H9 (cell line): ENCODE data around the gene CSNK1G1. TPM values are rescaled to one million over a fixed set of nuclear protein-coding genes. Genes with fewer than 3 reads are reported as not detected.

Experiments used
- DNase-seq: peaks from one replicate; pipeline ENCODE4 v3.0.0-alpha.2; 2017
- H2AFZ ChIP-seq: one replicate; pipeline ENCODE4 v1.6.1; 2013; ENCODE audit warnings: mild to moderate bottlenecking, low read length, control low read depth, moderate library complexity
- H2AK5ac ChIP-seq: 2 replicates; pipeline ENCODE4 v1.6.1; 2013; ENCODE audit warnings: low read length, control low read depth, mixed read lengths; ENCODE audit not compliant: insufficient read length
- H2BK120ac ChIP-seq: one replicate; pipeline ENCODE4 v1.6.1; 2013; ENCODE audit warnings: low read depth, mild to moderate bottlenecking, low read length, control low read depth, inconsistent platforms; ENCODE audit not compliant: poor library complexity, severe bottlenecking
- H2BK12ac ChIP-seq: 2 replicates; pipeline ENCODE4 v1.6.1; 2013; ENCODE audit warnings: low read length, control low read depth, mixed read lengths, low read depth; ENCODE audit not compliant: insufficient read length
- H2BK15ac ChIP-seq: 2 replicates; pipeline ENCODE4 v1.6.1; 2013; ENCODE audit warnings: low read depth, low read length, control low read depth
- H2BK20ac ChIP-seq: one replicate; pipeline ENCODE4 v1.6.1; 2013; ENCODE audit warnings: low read depth, mild to moderate bottlenecking, low read length, control low read depth, inconsistent platforms; ENCODE audit not compliant: poor library complexity, severe bottlenecking
- H2BK5ac ChIP-seq: 2 replicates; pipeline ENCODE4 v1.6.1; 2013; ENCODE audit warnings: low read length, control low read depth, mixed read lengths; ENCODE audit not compliant: insufficient read length
- H3K14ac ChIP-seq: 2 replicates; pipeline ENCODE4 v1.6.1; 2013; ENCODE audit warnings: low read length, control low read depth; ENCODE audit not compliant: insufficient read depth
- H3K18ac ChIP-seq: 2 replicates; pipeline ENCODE4 v1.6.1; 2013; ENCODE audit warnings: low read depth, mild to moderate bottlenecking, mixed read lengths, low read length, control low read depth; ENCODE audit not compliant: insufficient read length
- H3K23ac ChIP-seq: 2 replicates; pipeline ENCODE4 v1.6.1; 2013; ENCODE audit warnings: low read length, control low read depth, mixed read lengths, low read depth; ENCODE audit not compliant: insufficient read length
- H3K23me2 ChIP-seq: 2 replicates; pipeline ENCODE4 v1.6.1; 2013; ENCODE audit warnings: low read depth, mild to moderate bottlenecking, mixed read lengths, low read length, control low read depth; ENCODE audit not compliant: insufficient read length, poor library complexity, severe bottlenecking
- H3K27ac ChIP-seq: 2 replicates; pipeline ENCODE4 v1.5.1; 2013; ENCODE audit warnings: low read length, control low read depth, mixed read lengths, low read depth; ENCODE audit not compliant: insufficient read length
- H3K27me3 ChIP-seq: 2 replicates; pipeline ENCODE4 v1.6.1; 2013; ENCODE audit warnings: low read length, control low read depth, inconsistent platforms; ENCODE audit not compliant: insufficient read depth
- H3K4ac ChIP-seq: 2 replicates; pipeline ENCODE4 v1.6.1; 2013; ENCODE audit warnings: low read depth, mild to moderate bottlenecking, control low read depth, inconsistent platforms, low read length, moderate library complexity
- H3K4me1 ChIP-seq: 2 replicates; pipeline ENCODE4 v1.6.1; 2013; ENCODE audit warnings: low read length, control low read depth, inconsistent platforms; ENCODE audit not compliant: insufficient read depth
- H3K4me2 ChIP-seq: 2 replicates; pipeline ENCODE4 v1.6.1; 2013; ENCODE audit warnings: low read length, control low read depth, mixed read lengths; ENCODE audit not compliant: insufficient read length, insufficient read depth
- H3K56ac ChIP-seq: 2 replicates; pipeline ENCODE4 v1.6.1; 2013; ENCODE audit warnings: low read depth, mild to moderate bottlenecking, mixed read lengths, low read length, control low read depth; ENCODE audit not compliant: insufficient read length
- H3K79me1 ChIP-seq: 2 replicates; pipeline ENCODE4 v1.6.1; 2013; ENCODE audit warnings: low read depth, mild to moderate bottlenecking, moderate library complexity, low read length, control low read depth, inconsistent platforms; ENCODE audit not compliant: insufficient read depth, poor library complexity, severe bottlenecking
- H3K79me2 ChIP-seq: 2 replicates; pipeline ENCODE4 v1.6.1; 2013; ENCODE audit warnings: low read length, control low read depth, inconsistent platforms; ENCODE audit not compliant: insufficient read depth
- H3K9ac ChIP-seq: 2 replicates; pipeline ENCODE4 v1.6.1; 2013; ENCODE audit warnings: low read length, control low read depth, mixed read lengths; ENCODE audit not compliant: insufficient read length; ENCODE audit errors: extremely low read depth
- H3K9me3 ChIP-seq: one replicate; pipeline ENCODE4 v1.6.1; 2013; ENCODE audit warnings: low read depth, low read length, inconsistent platforms; ENCODE audit not compliant: control insufficient read depth
- H3T11ph ChIP-seq: one replicate; pipeline ENCODE4 v1.6.1; 2013; ENCODE audit warnings: mild to moderate bottlenecking, low read length, control low read depth, inconsistent platforms
- H4K20me1 ChIP-seq: one replicate; pipeline ENCODE4 v1.6.1; 2013; ENCODE audit not compliant: control insufficient read depth, insufficient read length, insufficient read depth
- H4K5ac ChIP-seq: 2 replicates; pipeline ENCODE4 v1.6.1; 2013; ENCODE audit warnings: low read depth, mild to moderate bottlenecking, mixed read lengths, low read length, control low read depth; ENCODE audit not compliant: insufficient read length
- H4K8ac ChIP-seq: replicated peaks from 2 replicates; pipeline ENCODE4 v1.6.1; 2013; ENCODE audit warnings: low read length, control low read depth, mixed read lengths, low read depth; ENCODE audit not compliant: insufficient read length
- H4K91ac ChIP-seq: 2 replicates; pipeline ENCODE4 v1.6.1; 2013; ENCODE audit warnings: low read depth, mild to moderate bottlenecking, moderate library complexity, mixed read lengths, low read length, control low read depth; ENCODE audit not compliant: insufficient read length
- H3K27ac Mint-ChIP-seq, 3 experiments: 2 replicates in 2 of 3; 3 replicates in 1 of 3; pipeline ENCODE4 v1.8.0; 2020 to 2021; ENCODE audit warnings: mixed read lengths in 3 of 3, mild to moderate bottlenecking in 1 of 3, moderate library complexity in 1 of 3
- H3K27me3 Mint-ChIP-seq: 2 replicates; pipeline ENCODE4 v1.8.0; 2021; ENCODE audit warnings: low read depth, mild to moderate bottlenecking, moderate library complexity, mixed read lengths
- H3K36me3 Mint-ChIP-seq, 3 experiments: 2 replicates in 2 of 3; 3 replicates in 1 of 3; pipeline ENCODE4 v1.8.0; 2020 to 2021; ENCODE audit warnings: low read depth in 3 of 3, mixed read lengths in 3 of 3; ENCODE audit not compliant: insufficient read depth in 1 of 3
- H3K4me1 Mint-ChIP-seq, 2 experiments: 2 replicates each; pipeline ENCODE4 v1.8.0; 2020; ENCODE audit warnings: mixed read lengths in 2 of 2
- H3K4me3 Mint-ChIP-seq, 2 experiments: 2 replicates in 1 of 2; 3 replicates in 1 of 2; pipeline ENCODE4 v1.8.0; 2020 to 2021; ENCODE audit warnings: mild to moderate bottlenecking in 2 of 2, mixed read lengths in 2 of 2, moderate library complexity in 1 of 2
- H3K9me3 Mint-ChIP-seq, 2 experiments: 2 replicates in 1 of 2; 3 replicates in 1 of 2; pipeline ENCODE4 v1.8.0; 2020; ENCODE audit warnings: mild to moderate bottlenecking in 2 of 2, mixed read lengths in 2 of 2, moderate library complexity in 1 of 2
- CTCF ChIP-seq: fragments of 200-600 bp; sonication (generic); conservative IDR thresholded peaks from 3 replicates; pipeline ENCODE4 v1.8.0; 2021; ENCODE audit warnings: antibody characterized with exemption, mild to moderate bottlenecking
- WGBS: extraction: QIAGEN DNeasy Blood & Tissue Kit; methylation state at CpG from one replicate; pipeline ENCODE4 v1.1.7; 2013; ENCODE audit warnings: missing lambda C conversion rate, low lambda C conversion rate, mixed read lengths; ENCODE audit not compliant: insufficient read length; ENCODE audit errors: extremely low coverage; 5-methylcytosine and 5-hydroxymethylcytosine counted together
- total RNA-seq: library from RNA; stranded (reverse); gene quantifications from 2 replicates; pipeline ENCODE4 v1.2.1, GENCODE V29; 2021

The CSNK1G1 gene
- total RNA-seq, 1 experiment from 2014 or later: 17.1 TPM

- no peak overlapping the region for H3K56ac ChIP-seq
- H3K79me2 ChIP-seq: no peaks in the 10 kb centered on the region
- no peak overlapping the region for H2BK15ac ChIP-seq
- H2BK12ac ChIP-seq: no peak overlapping the region
- WGBS: no CpG with 5 or more reads among the region's 2 CpGs
- no peaks in the 10 kb centered on the region for H3K4me1 Mint-ChIP-seq
- H3K27me3 ChIP-seq: no peaks in the 10 kb centered on the region
- H4K20me1 ChIP-seq: no peaks in the 10 kb centered on the region
- no peak for TF ChIP-seq CTCF
- H3K23ac ChIP-seq: no peak overlapping the region
- H2AK5ac ChIP-seq: no peak overlapping the region
- H2BK5ac ChIP-seq: no peak overlapping the region
- H3K18ac ChIP-seq: no peak overlapping the region
- no peak overlapping the region for H4K5ac ChIP-seq
- no peaks in the 10 kb centered on the region for H3K27me3 Mint-ChIP-seq
- H3K79me1 ChIP-seq: no peaks in the 10 kb centered on the region
- no peak overlapping the region for H3K4me3 Mint-ChIP-seq
- H3K9me3 Mint-ChIP-seq: peaks cover 2 to 7% of the 10 kb centered on the region in 2 experiments; a peak in 4 of 5 replicates
- DNase-seq: no peak
- H3K36me3 Mint-ChIP-seq: peaks cover 7 to 13% (median 8%) of the 10 kb centered on the region in 3 experiments; a peak in 6 of 7 replicates
- no peak overlapping the region for H2BK120ac ChIP-seq
- no peak overlapping the region for H3T11ph ChIP-seq
- no peak overlapping the region for H4K8ac ChIP-seq
- no peak overlapping the region for H3K9ac ChIP-seq
- H3K23me2 ChIP-seq: no peaks in the 10 kb centered on the region
- H2BK20ac ChIP-seq: no peak overlapping the region
- H3K4me1 ChIP-seq: no peaks in the 10 kb centered on the region
- H3K4me2 ChIP-seq: no peak overlapping the region
- no peaks in the 10 kb centered on the region for H3K9me3 ChIP-seq
- no peak overlapping the region for H4K91ac ChIP-seq
- no peak overlapping the region for H3K27ac ChIP-seq
- no peak overlapping the region for H3K4ac ChIP-seq
- no peak overlapping the region for H2AFZ ChIP-seq
- no peak overlapping the region for H3K14ac ChIP-seq
- H3K27ac Mint-ChIP-seq: no peak overlapping the region
Measured at GRCh38 chr15:64224511-64224910, 131.5 kb downstream of the CSNK1G1 start.
